NB4 (cell line): ENCODE results near the gene ARL8B.

Experiments used
- CTCF ChIP-seq: IDR thresholded peaks from one replicate; pipeline ENCODE4 v1.5.1; 2012; ENCODE audit warnings: low read depth, low read length
- MAX ChIP-seq: IDR thresholded peaks from 2 replicates; pipeline ENCODE4 v1.6.1; 2011; ENCODE audit warnings: low read depth, low read length
- POLR2A ChIP-seq: IDR thresholded peaks from 2 replicates; pipeline ENCODE4 v1.6.1; 2011; ENCODE audit warnings: mild to moderate bottlenecking; ENCODE audit not compliant: insufficient read length; ENCODE audit errors: extremely low read depth

- no peak for TF ChIP-seq CTCF
- no peak for TF ChIP-seq MAX
- TF ChIP-seq POLR2A = no peak
Observed at GRCh38 chr3:5134019-5134391, 11.9 kb downstream of the ARL8B start.
